ENCODE results near the gene SLC25A25.
"Not testable (repeated sequence)": the region's sequence is repeated elsewhere in the genome, so short reads cannot be mapped to it uniquely, and the experiment has no call there.

SLC25A25 gene

GRCh38 chr9:128124873-128125579 is 57.0 kb downstream of the SLC25A25 start:
- peak; percentile 80 for DNase-seq (ENCODE audit: low spot score)

DNA sequence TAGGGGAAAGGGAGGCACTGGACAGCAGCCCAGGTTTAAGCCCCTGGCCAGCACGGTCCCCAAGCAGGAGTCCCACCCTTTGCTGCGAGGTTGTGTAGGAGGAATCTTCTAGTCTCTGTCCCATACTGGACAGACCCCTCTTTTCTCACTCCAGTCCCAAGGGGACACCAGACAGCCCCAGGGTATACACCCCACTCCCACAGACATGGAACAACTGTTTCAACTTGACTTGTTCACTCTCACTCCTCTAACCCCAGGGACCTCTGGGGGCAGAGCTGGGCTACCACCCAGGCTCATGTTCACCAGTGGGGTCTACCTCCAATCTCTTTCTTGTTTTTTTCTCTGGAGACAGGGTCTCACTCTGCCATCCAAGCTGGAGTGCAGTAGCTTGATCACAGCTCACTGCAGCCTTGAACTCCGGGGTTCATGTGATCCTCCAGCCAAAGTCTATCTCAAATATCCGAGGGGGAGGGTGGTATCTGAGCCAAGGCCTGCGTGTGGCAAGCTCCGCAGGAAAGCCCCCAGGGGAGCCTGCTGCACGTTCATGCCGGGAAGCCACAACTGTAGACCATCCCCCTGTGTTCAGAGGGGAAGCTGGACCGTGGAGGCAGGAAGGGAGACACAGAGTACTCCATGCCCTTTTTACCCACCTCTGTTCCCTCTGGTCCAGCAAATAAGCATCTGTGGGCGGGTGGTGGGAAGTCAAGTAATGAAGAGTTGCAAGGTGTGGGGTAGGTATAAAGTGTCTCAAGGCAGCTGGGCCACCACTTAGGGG is 57.7 kb downstream of the SLC25A25 start:
- no peak for DNase-seq (ENCODE audit: low spot score)

GRCh38 chr9:128127568-128127989 is 59.5 kb downstream of the SLC25A25 start, which contains the start of gene PTGES2:
Gene PTGES2 (minus strand): TSS chr9:128127729. CDS start chr9:128127717, 12 bp downstream.
- DNase-seq (ENCODE audit: low spot score): peak; percentile 81

DNA sequence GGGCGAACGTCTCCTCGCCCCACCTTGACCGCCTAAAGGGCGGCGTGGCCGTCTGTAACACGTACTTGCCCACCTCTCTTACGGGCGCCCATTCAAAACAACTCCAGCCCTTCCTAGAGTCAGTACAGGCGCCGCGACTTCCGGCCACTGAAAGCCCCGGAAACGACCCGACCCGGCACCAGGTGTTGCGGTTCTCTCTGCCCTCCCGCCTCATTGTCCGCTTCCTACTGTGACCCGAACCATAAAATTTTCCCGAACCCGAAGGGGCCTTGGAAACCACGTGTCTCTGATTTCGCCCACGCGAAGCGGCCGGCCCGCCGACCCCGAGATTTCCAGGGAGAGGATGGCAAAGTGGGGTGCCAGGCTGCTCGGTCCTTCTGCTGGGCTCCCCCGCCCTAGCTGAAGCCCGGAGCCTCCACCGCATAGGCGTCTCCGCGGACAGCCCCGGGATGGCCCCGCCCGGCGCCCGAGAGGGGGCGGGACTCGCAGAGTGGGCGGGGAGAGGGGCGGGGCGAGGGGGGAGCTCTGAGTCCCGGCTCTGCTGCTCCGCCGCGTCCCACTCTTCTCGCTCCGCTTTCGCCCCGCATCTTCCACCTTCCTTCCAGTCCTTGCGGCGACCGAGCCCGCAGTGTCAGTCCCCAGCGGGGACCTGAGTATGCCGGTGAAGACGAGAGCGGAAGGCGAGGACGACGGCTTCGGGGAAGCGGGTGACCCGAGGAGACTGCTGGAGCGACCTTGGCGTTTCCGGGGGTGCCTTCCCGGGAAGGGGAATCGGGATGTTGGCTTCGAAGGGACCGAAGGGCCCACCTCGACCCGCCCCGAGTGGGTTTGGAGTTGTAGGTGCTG is 60.2 kb downstream of the SLC25A25 start:
- DNase-seq (ENCODE audit: low spot score): peak; percentile 91

DNA sequence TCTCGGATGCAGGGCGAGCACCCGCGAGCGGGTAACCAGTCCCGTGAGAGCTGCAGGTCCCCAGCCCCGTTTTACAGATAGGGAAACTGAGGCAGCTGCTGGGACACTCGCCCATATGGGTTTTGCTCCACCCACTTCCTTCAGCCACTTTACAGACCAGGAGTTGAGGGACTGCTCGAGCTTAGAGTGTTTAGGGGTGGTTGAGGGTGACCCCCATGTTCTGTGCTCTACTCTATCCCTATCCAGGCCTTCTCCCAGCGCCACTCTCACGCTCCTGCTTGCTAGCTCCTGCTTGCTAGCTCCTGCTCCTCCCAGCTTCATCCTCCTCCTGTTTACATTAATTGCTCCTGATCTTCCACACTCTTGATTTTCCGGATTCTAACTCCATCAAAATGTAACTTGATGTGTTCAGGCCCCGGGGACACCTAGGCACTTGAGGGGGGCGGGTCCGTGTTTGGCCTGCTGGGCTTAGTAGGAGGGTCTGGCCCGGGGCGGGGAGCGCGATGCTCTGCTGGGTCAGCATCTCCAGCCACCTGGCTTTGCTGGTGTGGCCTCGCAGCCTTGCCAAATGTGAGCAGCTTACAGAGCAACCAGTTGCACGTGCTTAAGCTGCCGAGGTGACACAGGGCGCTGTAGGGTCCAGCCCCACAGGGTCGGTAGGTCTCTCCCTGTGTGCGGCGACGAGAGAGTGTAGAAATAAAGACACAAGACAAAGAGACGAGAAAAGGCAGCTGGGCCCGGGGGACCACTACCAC is 61.0 kb downstream of the SLC25A25 start:
- no peak for DNase-seq (ENCODE audit: low spot score)

DNA sequence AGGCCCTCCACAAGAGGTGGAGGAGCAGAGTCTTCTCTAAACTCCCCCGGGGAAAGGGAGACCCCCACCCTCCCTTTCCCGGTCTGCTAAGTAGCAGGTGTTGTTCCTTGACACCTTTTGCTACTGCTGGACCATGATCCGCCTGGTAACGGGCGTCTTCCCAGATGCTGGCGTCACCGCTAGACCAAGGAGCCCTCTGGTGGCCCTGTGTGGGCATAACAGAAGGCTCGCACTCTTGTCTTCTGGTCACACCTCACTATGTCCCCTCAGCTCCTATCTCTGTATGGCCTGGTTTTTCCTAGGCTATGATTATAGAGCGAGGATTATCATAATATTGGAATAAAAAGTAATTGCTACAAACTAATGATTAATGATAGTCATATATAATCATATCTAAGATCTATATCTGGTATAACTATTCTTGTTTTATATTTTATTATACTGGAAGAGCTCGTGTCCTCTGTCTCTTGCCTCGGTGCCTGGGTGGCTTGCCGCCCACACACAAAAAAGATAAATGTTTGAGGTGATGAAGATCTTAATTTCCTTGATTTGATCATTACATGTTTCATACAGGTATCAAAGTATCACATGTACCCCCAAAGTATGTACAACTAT is 62.1 kb downstream of the SLC25A25 start:
- DNase-seq (ENCODE audit: low spot score): not testable (repeated sequence)

DNA sequence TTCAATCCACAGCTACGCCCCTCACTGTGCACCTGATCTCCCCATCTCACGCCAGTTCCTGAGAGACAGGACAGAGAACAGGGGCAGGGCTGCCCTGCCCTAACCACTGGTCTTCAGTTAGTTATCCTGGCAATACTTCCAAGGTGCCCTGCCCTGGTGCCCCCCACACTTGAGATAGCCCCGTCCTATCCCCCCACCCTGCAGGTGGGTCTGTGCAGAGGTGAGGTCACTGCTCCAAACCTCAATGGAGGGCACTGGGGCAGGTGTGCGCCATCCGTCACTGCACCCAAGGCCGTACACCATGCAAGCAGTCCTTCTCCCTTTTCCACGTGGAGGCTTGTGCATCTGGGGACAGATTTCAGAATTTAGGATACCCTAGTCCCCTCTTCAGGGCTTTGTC is 62.6 kb downstream of the SLC25A25 start:
- not testable (repeated sequence) for DNase-seq (ENCODE audit: low spot score)

GRCh38 chr9:128131346-128131745 is 63.3 kb downstream of the SLC25A25 start:
- not testable (repeated sequence) for DNase-seq (ENCODE audit: low spot score)

- not testable (repeated sequence) for DNase-seq (ENCODE audit: low spot score)
These were observed 64.1 kb downstream of the SLC25A25 start for GRCh38 chr9:128132139-128132538.

- DNase-seq (ENCODE audit: low spot score): not testable (repeated sequence)
These were observed 67.5 kb downstream of the SLC25A25 start for GRCh38 chr9:128135561-128135960.

DNA sequence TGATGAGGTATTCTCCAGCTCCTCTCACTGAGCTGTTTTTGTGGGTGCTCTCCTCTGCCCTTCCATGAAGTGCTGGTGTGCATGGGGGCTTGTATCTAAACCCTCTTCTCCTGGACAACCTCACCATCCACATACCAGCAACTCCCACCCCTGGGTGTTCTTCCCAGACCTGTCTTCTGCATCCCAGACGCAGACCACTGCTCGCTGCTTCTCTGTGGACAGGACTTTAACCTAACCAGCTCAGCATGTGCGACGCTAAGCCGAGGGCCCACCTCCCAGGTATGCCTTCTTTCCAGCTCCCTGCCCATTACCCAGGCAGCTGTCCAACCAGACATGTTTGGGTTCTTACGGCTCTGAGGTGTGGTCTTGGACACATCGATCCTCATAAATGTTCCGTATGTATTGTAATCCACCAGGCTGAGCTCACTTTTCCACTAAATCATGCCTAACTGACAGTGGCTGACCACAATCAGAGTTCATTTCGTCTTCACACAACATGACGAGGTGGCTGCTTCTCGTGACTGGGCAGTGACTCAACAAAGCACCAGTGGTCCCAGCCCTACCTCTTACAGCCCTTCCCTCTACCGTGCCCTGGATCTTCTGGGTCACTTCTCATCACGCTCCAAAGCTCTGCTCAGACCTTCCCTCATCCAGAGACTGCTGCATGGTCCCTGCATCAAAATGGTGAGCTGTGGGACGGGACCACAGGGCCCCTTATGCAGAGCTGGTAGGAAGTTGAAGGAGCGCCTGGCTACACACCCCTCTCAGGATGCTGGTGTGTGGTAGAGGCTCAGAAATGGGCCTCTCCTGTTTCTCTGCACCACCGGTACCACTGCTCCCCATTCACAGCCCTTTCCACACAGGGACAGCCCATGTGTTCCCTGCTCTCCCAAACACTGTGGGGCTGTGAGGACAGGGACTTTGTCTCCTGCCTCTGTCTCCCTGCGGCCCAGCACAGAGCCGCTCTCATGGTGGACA is 69.1 kb downstream of the SLC25A25 start:
- DNase-seq (ENCODE audit: low spot score): no peak

GRCh38 chr9:128138001-128138400 is 70.0 kb downstream of the SLC25A25 start:
- DNase-seq (ENCODE audit: low spot score): no peak

DNA sequence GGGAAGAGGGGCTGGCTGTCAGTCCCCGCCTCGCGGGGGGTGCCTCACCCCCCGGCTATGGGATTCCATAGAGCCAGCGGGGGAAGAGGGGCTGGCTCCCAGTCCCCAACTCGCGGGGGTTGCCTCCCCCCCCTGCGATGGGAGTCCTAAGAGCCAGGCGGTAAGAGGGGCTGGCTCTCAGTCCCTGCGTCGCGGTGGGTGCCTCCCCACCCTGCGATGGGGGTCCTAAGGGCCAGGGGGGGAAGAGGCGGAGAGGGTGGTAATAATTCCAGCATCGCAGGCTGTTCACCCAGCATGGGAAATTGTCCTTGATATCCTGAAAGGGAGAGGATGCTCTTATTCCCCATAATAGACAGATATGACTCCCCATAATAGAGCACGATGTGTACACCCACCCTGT is 71.6 kb downstream of the SLC25A25 start:
- DNase-seq (ENCODE audit: low spot score): no peak

- DNase-seq (ENCODE audit: low spot score): no peak
These were observed 73.6 kb downstream of the SLC25A25 start for GRCh38 chr9:128141604-128142003.

DNA sequence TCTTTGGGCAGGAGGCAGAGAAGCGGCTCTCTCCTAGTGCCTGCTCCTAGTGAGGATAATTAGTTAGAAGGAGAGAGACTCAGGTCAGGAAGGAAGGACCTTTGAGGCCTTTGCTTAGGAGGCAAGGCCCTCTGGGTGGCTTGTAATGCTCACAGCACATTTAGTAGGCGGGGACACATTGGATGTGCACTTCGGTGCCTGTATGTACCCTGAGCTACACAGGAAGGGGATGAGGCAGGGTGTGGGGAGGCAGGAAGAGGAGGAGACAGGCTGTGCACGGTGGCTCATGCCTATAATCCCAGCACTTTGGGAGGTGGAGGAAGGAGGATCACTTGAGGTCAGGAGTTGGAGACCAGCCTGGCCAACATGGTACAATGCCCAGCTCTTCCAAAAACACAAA is 74.0 kb downstream of the SLC25A25 start:
- no peak for DNase-seq (ENCODE audit: low spot score)

DNA sequence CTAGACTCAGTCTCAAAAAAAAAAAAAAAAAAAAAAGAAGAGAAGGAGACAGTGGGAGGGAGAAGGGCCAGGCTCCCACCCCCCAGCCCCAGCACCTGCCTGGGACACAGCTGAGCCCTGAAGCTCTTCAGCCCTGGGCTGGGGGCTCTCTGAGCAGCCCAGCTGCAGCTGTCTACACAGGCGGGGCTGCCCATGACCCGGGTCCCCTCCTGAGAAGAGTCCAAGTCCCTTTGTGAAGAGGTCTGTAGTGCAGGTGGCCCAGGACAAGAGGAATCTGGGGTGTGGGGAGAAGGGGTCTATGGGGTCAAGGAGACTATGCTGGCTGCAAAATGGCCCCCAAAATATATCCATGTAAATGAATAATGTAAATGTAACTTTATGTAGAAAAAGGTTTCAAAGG is 74.6 kb downstream of the SLC25A25 start:
- DNase-seq (ENCODE audit: low spot score): no peak

GRCh38 chr9:128143525-128144238 is 75.7 kb downstream of the SLC25A25 start:
- no peak for DNase-seq (ENCODE audit: low spot score)

DNA sequence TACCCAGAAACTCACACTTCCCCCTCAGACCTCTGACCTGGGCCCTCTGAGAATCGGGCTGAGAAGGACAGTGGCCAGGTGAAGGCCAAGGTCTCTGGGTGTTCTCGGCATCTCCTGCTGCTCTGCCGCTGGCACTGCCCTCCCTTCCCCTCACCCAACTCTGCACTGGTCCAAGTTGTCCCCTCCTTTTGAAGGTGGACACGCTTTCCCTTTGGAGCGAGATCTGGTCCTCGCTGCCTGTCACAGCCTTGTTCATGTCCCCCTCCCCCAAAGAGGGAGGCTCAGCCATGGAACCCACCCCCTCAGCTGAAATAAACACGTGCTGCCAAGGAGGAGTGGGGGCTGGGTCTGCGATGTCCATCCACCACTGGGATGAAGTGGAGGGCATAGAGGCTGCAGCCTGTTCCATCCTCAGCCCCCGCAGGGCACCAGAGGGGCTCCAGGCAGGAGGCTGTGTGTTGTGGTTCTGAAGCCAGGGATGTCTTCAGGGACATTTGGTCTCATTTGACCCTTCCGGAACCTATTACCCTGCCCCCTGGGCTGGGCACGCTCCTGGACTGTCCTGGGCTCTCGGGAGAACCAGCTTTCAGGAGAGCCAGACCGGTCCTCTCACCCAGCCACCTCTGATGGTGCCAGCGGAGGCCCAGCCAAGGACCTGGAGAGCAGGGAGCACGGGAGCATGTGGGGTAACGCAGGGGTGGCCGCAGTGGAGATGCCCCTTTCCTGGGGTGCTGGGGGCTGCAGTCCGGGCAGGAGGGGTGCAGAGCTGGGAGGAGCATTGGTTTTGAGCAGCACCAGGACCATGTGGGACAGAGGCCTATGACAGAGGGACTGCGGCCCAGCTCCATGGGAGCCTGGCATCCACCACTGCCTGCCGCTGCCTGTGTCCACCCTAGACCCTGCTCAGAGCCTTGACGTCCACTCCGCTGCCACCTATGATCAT is 76.5 kb downstream of the SLC25A25 start:
- no peak for DNase-seq (ENCODE audit: low spot score)

Data from ecto neural progenitor cell (in vitro differentiated cells).